Fibroblast of lung (primary cell): ENCODE results near the gene SLC22A7. TPM values are rescaled to one million over a fixed set of nuclear protein-coding genes. Genes with fewer than 3 reads are reported as not detected.

Experiments
- DNase-seq, 2 donors: peaks; one replicate each; pipeline versions ENCODE4 v3.0.0 to v3.0.0-alpha.2; 2010; ENCODE audit warnings: low read depth in 2 of 2
- H2AFZ ChIP-seq: 2 replicates; pipeline ENCODE4 v1.5.1; 2012; ENCODE audit warnings: low read length, control low read depth, inconsistent platforms
- H3K27ac ChIP-seq: 2 replicates; pipeline ENCODE4 v1.5.1; 2011; ENCODE audit warnings: low read length, control low read depth; ENCODE audit not compliant: insufficient read depth
- H3K27me3 ChIP-seq: 2 replicates; pipeline ENCODE4 v1.5.1; 2011; ENCODE audit warnings: mild to moderate bottlenecking, low read length; ENCODE audit not compliant: control insufficient read depth, insufficient read depth
- H3K36me3 ChIP-seq: 2 replicates; pipeline ENCODE4 v1.5.1; 2011; ENCODE audit warnings: low read length; ENCODE audit not compliant: control insufficient read depth, insufficient read depth
- H3K4me1 ChIP-seq: 2 replicates; pipeline ENCODE4 v1.5.1; 2011; ENCODE audit warnings: low read length; ENCODE audit not compliant: control insufficient read depth, insufficient read depth; ENCODE audit errors: extremely low read depth
- H3K4me2 ChIP-seq: 2 replicates; pipeline ENCODE4 v1.5.1; 2011; ENCODE audit warnings: low read length, control low read depth; ENCODE audit not compliant: insufficient read depth; ENCODE audit errors: extremely low read depth
- H3K4me3 ChIP-seq, 4 experiments: fragments of 200-600 bp in 1 of 4; sonication (generic) in 1 of 4; replicated peaks in 1 of 4; 2 replicates each; pipeline ENCODE4 v1.5.1; 2011 to 2016; ENCODE audit warnings: low read length in 4 of 4, low read depth in 3 of 4, mild to moderate bottlenecking in 3 of 4, control low read depth in 2 of 4, inconsistent platforms in 1 of 4, mixed read lengths in 1 of 4; ENCODE audit not compliant: insufficient read depth in 1 of 4; ENCODE audit errors: control extremely low read depth in 1 of 4
- H3K79me2 ChIP-seq: 2 replicates; pipeline ENCODE4 v1.5.1; 2012; ENCODE audit warnings: mild to moderate bottlenecking, low read length, inconsistent platforms; ENCODE audit not compliant: control insufficient read depth, insufficient read depth
- H3K9ac ChIP-seq: 2 replicates; pipeline ENCODE4 v1.5.1; 2011; ENCODE audit warnings: mild to moderate bottlenecking, low read length, control low read depth; ENCODE audit not compliant: insufficient read depth
- H3K9me3 ChIP-seq: 2 replicates; pipeline ENCODE4 v1.5.1; 2012; ENCODE audit warnings: low read depth, low read length; ENCODE audit not compliant: control insufficient read depth, insufficient read depth
- H4K20me1 ChIP-seq: 2 replicates; pipeline ENCODE4 v1.5.1; 2011; ENCODE audit warnings: low read length; ENCODE audit not compliant: control insufficient read depth, insufficient read depth; ENCODE audit errors: extremely low read depth
- EZH2 ChIP-seq: IDR thresholded peaks from 2 replicates; pipeline ENCODE4 v1.5.1; 2012; ENCODE audit warnings: low read length, control low read depth, mild to moderate bottlenecking; ENCODE audit errors: missing control alignments
- polyA plus RNA-seq, 2 donors: library from polyadenylated mRNA; depleted of rRNA in 1 of 2; stranded (reverse) in 1 of 2; unstranded in 1 of 2; fragments of >200 nt; gene quantifications; 2 replicates each; pipeline ENCODE4 v1.2.1, GENCODE V29; 2011 to 2012; ENCODE audit warnings: missing spikeins in 1 of 2
- total RNA-seq: library from RNA; depleted of rRNA; stranded (reverse); fragments of >200 nt; gene quantifications from 2 replicates; pipeline ENCODE4 v1.2.1, GENCODE V29; 2014
- TF ChIP-seq, protein P1 (sequence below), 2 donors: IDR thresholded peaks in 1 of 2; conservative IDR thresholded peaks in 1 of 2; 1 replicate in 1 of 2; 2 replicates in 1 of 2; pipeline ENCODE4 v1.5.1; 2011 to 2012; ENCODE audit warnings: low read length in 2 of 2, control low read depth in 1 of 2, inconsistent platforms in 1 of 2, low read depth in 1 of 2, mild to moderate bottlenecking in 1 of 2

The SLC22A7 gene
- total and polyA plus RNA-seq, 2 donors (not counting 1 experiment from before 2014, with no cell fraction given), result not detected

- H3K27ac ChIP-seq, result no peak overlapping the region
- no peaks in the 10 kb centered on the region for H3K9me3 ChIP-seq
- H3K79me2 ChIP-seq, result no peaks in the 10 kb centered on the region
- H3K36me3 ChIP-seq, result no peaks in the 10 kb centered on the region
- no peak overlapping the region for H3K9ac ChIP-seq
- H3K4me3 ChIP-seq, result no peak overlapping the region
- H3K4me2 ChIP-seq, result no peak overlapping the region
- no peaks in the 10 kb centered on the region for H4K20me1 ChIP-seq
- DNase-seq, result no peak
- H3K4me1 ChIP-seq, result no peaks in the 10 kb centered on the region
- TF ChIP-seq, protein P1, sequence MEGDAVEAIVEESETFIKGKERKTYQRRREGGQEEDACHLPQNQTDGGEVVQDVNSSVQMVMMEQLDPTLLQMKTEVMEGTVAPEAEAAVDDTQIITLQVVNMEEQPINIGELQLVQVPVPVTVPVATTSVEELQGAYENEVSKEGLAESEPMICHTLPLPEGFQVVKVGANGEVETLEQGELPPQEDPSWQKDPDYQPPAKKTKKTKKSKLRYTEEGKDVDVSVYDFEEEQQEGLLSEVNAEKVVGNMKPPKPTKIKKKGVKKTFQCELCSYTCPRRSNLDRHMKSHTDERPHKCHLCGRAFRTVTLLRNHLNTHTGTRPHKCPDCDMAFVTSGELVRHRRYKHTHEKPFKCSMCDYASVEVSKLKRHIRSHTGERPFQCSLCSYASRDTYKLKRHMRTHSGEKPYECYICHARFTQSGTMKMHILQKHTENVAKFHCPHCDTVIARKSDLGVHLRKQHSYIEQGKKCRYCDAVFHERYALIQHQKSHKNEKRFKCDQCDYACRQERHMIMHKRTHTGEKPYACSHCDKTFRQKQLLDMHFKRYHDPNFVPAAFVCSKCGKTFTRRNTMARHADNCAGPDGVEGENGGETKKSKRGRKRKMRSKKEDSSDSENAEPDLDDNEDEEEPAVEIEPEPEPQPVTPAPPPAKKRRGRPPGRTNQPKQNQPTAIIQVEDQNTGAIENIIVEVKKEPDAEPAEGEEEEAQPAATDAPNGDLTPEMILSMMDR (conservative IDR thresholded peaks at IDR 0.05 in 1 of 2, IDR thresholded peaks at IDR 0.05 in 1 of 2; ENCODE audit: low read depth in 1 of 2, low read length in 2 of 2), result no peak
- TF ChIP-seq EZH2, result no peak
- peaks cover 8% of the 10 kb centered on the region for H3K27me3 ChIP-seq
- H2AFZ ChIP-seq, result no peak overlapping the region
These were observed 7.6 kb upstream of the SLC22A7 start for GRCh38 chr6:43290339-43290904.

- Histone ChIP-seq H3K4me2 (no peak overlapping the region), H3K27ac (no peak overlapping the region), H4K20me1 (no peaks in the 10 kb centered on the region), H2AFZ (no peak overlapping the region), H3K9me3 (no peaks in the 10 kb centered on the region), H3K9ac (no peak overlapping the region), H3K36me3 (no peaks in the 10 kb centered on the region), H3K79me2 (no peaks in the 10 kb centered on the region), H3K4me3 (no peak overlapping the region), H3K4me1 (no peaks in the 10 kb centered on the region), H3K27me3 (peaks cover 5% of the 10 kb centered on the region)
- DNase-seq, result no peak
- TF ChIP-seq, protein P1 (conservative IDR thresholded peaks at IDR 0.05 in 1 of 2, IDR thresholded peaks at IDR 0.05 in 1 of 2; ENCODE audit: low read depth in 1 of 2, low read length in 2 of 2), result no peak
- TF ChIP-seq EZH2, result no peak
These were observed 7.1 kb upstream of the SLC22A7 start for GRCh38 chr6:43290905-43291355.

GRCh38 chr6:43291708-43292107, 6.4 kb upstream of the SLC22A7 start:
- no peak for TF ChIP-seq EZH2
- TF ChIP-seq, protein P1 (conservative IDR thresholded peaks at IDR 0.05 in 1 of 2, IDR thresholded peaks at IDR 0.05 in 1 of 2; ENCODE audit: low read depth in 1 of 2, low read length in 2 of 2), result no peak
- Histone ChIP-seq H3K9me3 (no peaks in the 10 kb centered on the region), H3K36me3 (no peaks in the 10 kb centered on the region), H3K4me1 (no peaks in the 10 kb centered on the region), H3K79me2 (no peaks in the 10 kb centered on the region), H3K27ac (no peak overlapping the region), H3K4me2 (no peak overlapping the region), H4K20me1 (no peaks in the 10 kb centered on the region), H3K9ac (no peak overlapping the region), H3K4me3 (no peak overlapping the region), H3K27me3 (peaks cover 2% of the 10 kb centered on the region), H2AFZ (no peak overlapping the region)
- no peak for DNase-seq
